ENCODE measurements around the gene ADAM12. TPM values are rescaled to one million over a fixed set of nuclear protein-coding genes. Genes with fewer than 3 reads are reported as not detected.
A peak's percentile ranks its signal among the peaks of the same experiment; 100 is the strongest.

The ADAM12 gene
- total RNA-seq, 1 experiment from 2014 or later = 0.24 TPM

GRCh38 chr10:126277181-126277580 lies 111.1 kb downstream of the ADAM12 start:
- Histone ChIP-seq H2AK5ac (ENCODE audit: insufficient read length, low read length) (no peak overlapping the region), H4K5ac (ENCODE audit: insufficient read length, low read depth, low read length) (no peak overlapping the region), H4K91ac (ENCODE audit: insufficient read length, low read depth, low read length) (no peak overlapping the region), H2AFZ (ENCODE audit: low read length) (no peak overlapping the region), H2BK12ac (ENCODE audit: insufficient read length, low read depth, low read length) (no peak overlapping the region), H3K56ac (ENCODE audit: insufficient read length, low read depth, low read length) (no peak overlapping the region), H4K8ac (replicated peaks; ENCODE audit: insufficient read length, low read depth, low read length) (no peak overlapping the region), H3K4me1 (ENCODE audit: insufficient read depth, low read length) (no peaks in the 10 kb centered on the region; the same call in 1 of the 2 replicates), H3K18ac (ENCODE audit: insufficient read length, low read depth, low read length) (no peak overlapping the region), H2BK120ac (ENCODE audit: low read depth, low read length, poor library complexity, severe bottlenecking) (no peak overlapping the region), H3K4me2 (ENCODE audit: insufficient read depth, insufficient read length, low read length) (no peak overlapping the region), H4K20me1 (ENCODE audit: control insufficient read depth, insufficient read depth, insufficient read length) (peaks cover 2% of the 10 kb centered on the region), H3K23me2 (ENCODE audit: insufficient read length, low read depth, low read length, poor library complexity, severe bottlenecking) (no peaks in the 10 kb centered on the region), H3T11ph (ENCODE audit: low read length) (no peak overlapping the region), H2BK20ac (ENCODE audit: low read depth, low read length, poor library complexity, severe bottlenecking) (no peak overlapping the region), H2BK5ac (ENCODE audit: insufficient read length, low read length) (no peak overlapping the region), H3K23ac (ENCODE audit: insufficient read length, low read depth, low read length) (no peak overlapping the region), H3K27ac (ENCODE audit: insufficient read length, low read depth, low read length) (no peak overlapping the region), H3K27me3 (ENCODE audit: insufficient read depth, low read length) (no peaks in the 10 kb centered on the region; the same call in 1 of the 2 replicates), H2BK15ac (ENCODE audit: low read depth, low read length) (no peak overlapping the region), H3K9ac (ENCODE audit: extremely low read depth, insufficient read length, low read length) (no peak overlapping the region), H3K14ac (ENCODE audit: insufficient read depth, low read length) (no peak overlapping the region), H3K4ac (ENCODE audit: low read depth, low read length) (no peak overlapping the region), H3K79me1 (ENCODE audit: insufficient read depth, low read depth, low read length, poor library complexity, severe bottlenecking) (no peaks in the 10 kb centered on the region), H3K79me2 (ENCODE audit: insufficient read depth, low read length) (no peaks in the 10 kb centered on the region), H3K9me3 (ENCODE audit: control insufficient read depth, low read depth, low read length) (no peaks in the 10 kb centered on the region)
- no peaks in the 10 kb centered on the region for H3K9me3 Mint-ChIP-seq
- no peak for DNase-seq
- H3K27me3 Mint-ChIP-seq (ENCODE audit: low read depth) = no peaks in the 10 kb centered on the region
- H3K4me1 Mint-ChIP-seq = peaks cover 21 to 26% of the 10 kb centered on the region in 2 experiments
- H3K36me3 Mint-ChIP-seq (ENCODE audit: insufficient read depth in 1 of 3, low read depth in 3 of 3) = no peaks in the 10 kb centered on the region; a peak in 1 of 7 replicates
- TF ChIP-seq, protein P1, sequence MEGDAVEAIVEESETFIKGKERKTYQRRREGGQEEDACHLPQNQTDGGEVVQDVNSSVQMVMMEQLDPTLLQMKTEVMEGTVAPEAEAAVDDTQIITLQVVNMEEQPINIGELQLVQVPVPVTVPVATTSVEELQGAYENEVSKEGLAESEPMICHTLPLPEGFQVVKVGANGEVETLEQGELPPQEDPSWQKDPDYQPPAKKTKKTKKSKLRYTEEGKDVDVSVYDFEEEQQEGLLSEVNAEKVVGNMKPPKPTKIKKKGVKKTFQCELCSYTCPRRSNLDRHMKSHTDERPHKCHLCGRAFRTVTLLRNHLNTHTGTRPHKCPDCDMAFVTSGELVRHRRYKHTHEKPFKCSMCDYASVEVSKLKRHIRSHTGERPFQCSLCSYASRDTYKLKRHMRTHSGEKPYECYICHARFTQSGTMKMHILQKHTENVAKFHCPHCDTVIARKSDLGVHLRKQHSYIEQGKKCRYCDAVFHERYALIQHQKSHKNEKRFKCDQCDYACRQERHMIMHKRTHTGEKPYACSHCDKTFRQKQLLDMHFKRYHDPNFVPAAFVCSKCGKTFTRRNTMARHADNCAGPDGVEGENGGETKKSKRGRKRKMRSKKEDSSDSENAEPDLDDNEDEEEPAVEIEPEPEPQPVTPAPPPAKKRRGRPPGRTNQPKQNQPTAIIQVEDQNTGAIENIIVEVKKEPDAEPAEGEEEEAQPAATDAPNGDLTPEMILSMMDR (conservative IDR thresholded peaks at IDR 0.05) = no peak
- no CpG with 5 or more reads among the region's 5 CpGs for WGBS (ENCODE audit: extremely low coverage, insufficient read length, low lambda C conversion rate)
- H3K4me3 Mint-ChIP-seq = no peak overlapping the region
- peak overlapping the region in 1 of 3 experiments; percentile 26; a peak in 1 of 7 replicates for H3K27ac Mint-ChIP-seq

All from H9 (cell line).